Caco-2 (cell line): Measurements from ENCODE around the gene REPS1. TPM values are rescaled to one million over a fixed set of nuclear protein-coding genes. Genes with fewer than 3 reads are reported as not detected.
"Not testable (repeated sequence)": the region's sequence is repeated elsewhere in the genome, so short reads cannot be mapped to it uniquely, and the experiment has no call there.

ENCODE experiments used
- BruUV-seq: library from RNA; stranded (reverse); fragments of 400-500 nt; replicated peaks from 2 replicates; lab custom pipeline; 2021; lab: Mats Ljungman, UMichigan
- CTCF ChIA-PET: fragments of 300-600 bp; sonication (Branson Sonifier 250); formaldehyde crosslinking; loops from one replicate; lab custom pipeline; 2022; ENCODE audit warnings: antibody characterized with exemption; lab: Charles Lee
- POLR2A ChIA-PET: fragments of 300-600 bp; sonication (Branson Sonifier 250); formaldehyde crosslinking; loops from one replicate; lab custom pipeline; 2022; ENCODE audit warnings: antibody characterized with exemption; lab: Charles Lee
- DNase-seq, 2 experiments: peaks; one replicate each; pipeline versions ENCODE4 v3.0.0 to v3.0.0-alpha.2; 2020 to 2022
- H3K27me3 ChIP-seq: replicated peaks from 2 replicates; pipeline ENCODE4 v1.6.0; 2011; ENCODE audit warnings: low read length; ENCODE audit not compliant: control insufficient read depth, insufficient read depth
- H3K36me3 ChIP-seq: 2 replicates; pipeline ENCODE4 v1.5.1; 2011; ENCODE audit warnings: low read length; ENCODE audit not compliant: control insufficient read depth, insufficient read depth
- H3K4me1 ChIP-seq: fragments of 250-450 bp; sonication (Bioruptor Pico); 2 replicates; pipeline ENCODE4 v1.5.1; 2020; ENCODE audit warnings: mild to moderate bottlenecking
- H3K4me3 ChIP-seq: 2 replicates; pipeline ENCODE4 v1.5.1; 2011; ENCODE audit warnings: low read depth, mild to moderate bottlenecking, control low read depth, low read length
- H3K9me3 ChIP-seq: fragments of 250-450 bp; sonication (Bioruptor Pico); 2 replicates; pipeline ENCODE4 v1.5.1; 2020; ENCODE audit warnings: mild to moderate bottlenecking, moderate library complexity
- H3K27ac Mint-ChIP-seq: one replicate; pipeline ENCODE4 v1.8.0; 2022; ENCODE audit warnings: mixed read lengths; ENCODE audit not compliant: unreplicated experiment
- H3K27me3 Mint-ChIP-seq: one replicate; pipeline ENCODE4 v1.8.0; 2022; ENCODE audit warnings: mixed read lengths; ENCODE audit not compliant: insufficient read depth, unreplicated experiment
- H3K36me3 Mint-ChIP-seq: one replicate; pipeline ENCODE4 v1.8.0; 2022; ENCODE audit warnings: mild to moderate bottlenecking, mixed read lengths; ENCODE audit not compliant: insufficient read depth, unreplicated experiment
- H3K4me1 Mint-ChIP-seq: one replicate; pipeline ENCODE4 v1.8.0; 2022; ENCODE audit warnings: low read depth, mixed read lengths; ENCODE audit not compliant: unreplicated experiment
- H3K4me3 Mint-ChIP-seq: one replicate; pipeline ENCODE4 v1.8.0; 2022; ENCODE audit warnings: mild to moderate bottlenecking, moderate library complexity, mixed read lengths; ENCODE audit not compliant: unreplicated experiment
- H3K9me3 Mint-ChIP-seq: one replicate; pipeline ENCODE4 v1.8.0; 2022; ENCODE audit warnings: mixed read lengths; ENCODE audit not compliant: unreplicated experiment
- intact Hi-C: fragments of 100-400 bp; cut with micrococcal nuclease; formaldehyde crosslinking; loops from one replicate; pipeline ENCODE4 v1.10.0; 2022; ENCODE audit not compliant: unreplicated experiment
- total RNA-seq: library from RNA; stranded (reverse); gene quantifications from 2 replicates; pipeline ENCODE4 v1.2.3, GENCODE V29; 2022
- TF ChIP-seq, protein P1 (sequence below), 2 experiments: fragments of 200-600 bp in 1 of 2; IDR thresholded peaks; 1 replicate in 1 of 2; 2 replicates in 1 of 2; pipeline versions ENCODE4 v1.5.1 to v1.8.0; 2011 to 2022; ENCODE audit warnings: antibody characterized with exemption in 1 of 2, control low read depth in 1 of 2, inconsistent platforms in 1 of 2, low read depth in 1 of 2, low read length in 1 of 2, mild to moderate bottlenecking in 1 of 2, moderate library complexity in 1 of 2; ENCODE audit not compliant: insufficient read depth in 1 of 2, severe bottlenecking in 1 of 2, unreplicated experiment in 1 of 2

The REPS1 gene
- total RNA-seq, 1 experiment from 2014 or later = 74.1 TPM

DNA sequence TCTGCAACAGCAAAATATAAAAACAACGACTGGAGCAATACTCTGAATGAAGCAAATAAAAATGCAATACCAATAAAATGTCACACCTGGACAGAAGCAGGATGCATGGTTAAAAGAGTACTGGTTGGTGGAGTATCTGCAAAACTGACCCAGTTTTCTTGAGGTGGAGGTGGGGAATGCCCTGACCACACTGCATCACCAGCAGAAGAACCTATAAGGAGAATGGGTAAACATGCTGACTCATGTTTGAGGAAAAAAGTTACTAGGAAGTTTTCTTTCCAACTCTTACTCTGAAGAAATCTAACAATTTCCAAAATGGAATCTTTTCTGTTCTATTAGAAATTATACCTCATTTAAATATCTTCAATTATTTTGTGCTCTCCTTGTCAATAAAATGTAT is 43.6 kb downstream of the REPS1 start:
- no peaks in the 10 kb centered on the region for H3K36me3 ChIP-seq
- no peak overlapping the region for H3K27ac Mint-ChIP-seq
- DNase-seq = no peak
- ChIA-PET POLR2A (no interaction called here), CTCF (no interaction called here)
- H3K36me3 Mint-ChIP-seq = peaks cover 49% of the 10 kb centered on the region
- intact Hi-C loops = loop anchor here (2.0 kb wide), 1 partner anchor 128 kb away; no protein-coding TSS in a partner anchor
- BruUV-seq = no TSS peak
- peaks cover 22% of the 10 kb centered on the region for H3K4me1 Mint-ChIP-seq
- H3K9me3 ChIP-seq = no peaks in the 10 kb centered on the region
- TF ChIP-seq, protein P1, sequence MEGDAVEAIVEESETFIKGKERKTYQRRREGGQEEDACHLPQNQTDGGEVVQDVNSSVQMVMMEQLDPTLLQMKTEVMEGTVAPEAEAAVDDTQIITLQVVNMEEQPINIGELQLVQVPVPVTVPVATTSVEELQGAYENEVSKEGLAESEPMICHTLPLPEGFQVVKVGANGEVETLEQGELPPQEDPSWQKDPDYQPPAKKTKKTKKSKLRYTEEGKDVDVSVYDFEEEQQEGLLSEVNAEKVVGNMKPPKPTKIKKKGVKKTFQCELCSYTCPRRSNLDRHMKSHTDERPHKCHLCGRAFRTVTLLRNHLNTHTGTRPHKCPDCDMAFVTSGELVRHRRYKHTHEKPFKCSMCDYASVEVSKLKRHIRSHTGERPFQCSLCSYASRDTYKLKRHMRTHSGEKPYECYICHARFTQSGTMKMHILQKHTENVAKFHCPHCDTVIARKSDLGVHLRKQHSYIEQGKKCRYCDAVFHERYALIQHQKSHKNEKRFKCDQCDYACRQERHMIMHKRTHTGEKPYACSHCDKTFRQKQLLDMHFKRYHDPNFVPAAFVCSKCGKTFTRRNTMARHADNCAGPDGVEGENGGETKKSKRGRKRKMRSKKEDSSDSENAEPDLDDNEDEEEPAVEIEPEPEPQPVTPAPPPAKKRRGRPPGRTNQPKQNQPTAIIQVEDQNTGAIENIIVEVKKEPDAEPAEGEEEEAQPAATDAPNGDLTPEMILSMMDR (IDR thresholded peaks at IDR 0.05; ENCODE audit: insufficient read depth in 1 of 2, low read depth in 1 of 2, low read length in 1 of 2, severe bottlenecking in 1 of 2, unreplicated experiment in 1 of 2) = no peak
- no peaks in the 10 kb centered on the region for H3K9me3 Mint-ChIP-seq
- H3K4me3 Mint-ChIP-seq = no peak overlapping the region
- H3K4me1 ChIP-seq = peaks cover 14% of the 10 kb centered on the region
- no peak overlapping the region for H3K4me3 ChIP-seq
- H3K27me3 ChIP-seq = no peaks in the 10 kb centered on the region
- H3K27me3 Mint-ChIP-seq = no peaks in the 10 kb centered on the region

DNA sequence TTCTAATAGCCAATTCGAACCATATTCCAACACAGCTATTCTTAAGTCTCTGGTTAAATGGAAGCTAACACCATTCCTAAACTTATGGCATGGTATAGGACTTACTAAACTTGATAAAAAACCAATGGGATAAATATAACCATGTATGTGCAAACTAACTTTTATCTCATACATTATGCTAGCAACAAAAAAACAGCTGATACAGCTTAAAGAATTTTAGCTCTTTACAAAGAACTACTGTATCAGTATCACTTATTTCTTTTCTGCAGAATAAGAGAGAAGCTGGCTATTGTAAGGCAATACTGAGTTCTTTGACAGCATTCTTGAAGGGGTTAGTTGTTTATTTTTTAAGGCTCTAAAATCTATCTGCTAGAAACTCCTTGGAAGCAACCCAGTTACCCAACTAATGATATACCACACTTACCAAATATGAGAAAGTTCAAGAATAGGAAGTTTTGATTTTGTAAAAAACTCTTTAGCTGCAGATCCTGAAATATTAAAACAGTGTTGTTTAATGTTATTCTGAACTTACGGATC is 44.9 kb downstream of the REPS1 start:
- intact Hi-C loops = no loop called here
- peaks cover 1% of the 10 kb centered on the region; the same call in 1 of the 2 replicates for H3K4me1 ChIP-seq
- TF ChIP-seq, protein P1 (IDR thresholded peaks at IDR 0.05; ENCODE audit: insufficient read depth in 1 of 2, low read depth in 1 of 2, low read length in 1 of 2, severe bottlenecking in 1 of 2, unreplicated experiment in 1 of 2) = no peak
- BruUV-seq = no TSS peak
- Mint-ChIP-seq H3K9me3 (no peaks in the 10 kb centered on the region), H3K27ac (no peak overlapping the region), H3K36me3 (peaks cover 46% of the 10 kb centered on the region), H3K4me1 (peaks cover 12% of the 10 kb centered on the region), H3K27me3 (no peaks in the 10 kb centered on the region), H3K4me3 (no peak overlapping the region)
- no peaks in the 10 kb centered on the region; the same call in 1 of the 2 replicates for H3K9me3 ChIP-seq
- ChIA-PET POLR2A (no interaction called here), CTCF (no interaction called here)
- H3K27me3 ChIP-seq = no peaks in the 10 kb centered on the region
- H3K4me3 ChIP-seq = no peak overlapping the region
- H3K36me3 ChIP-seq = no peaks in the 10 kb centered on the region
- no peak for DNase-seq

DNA sequence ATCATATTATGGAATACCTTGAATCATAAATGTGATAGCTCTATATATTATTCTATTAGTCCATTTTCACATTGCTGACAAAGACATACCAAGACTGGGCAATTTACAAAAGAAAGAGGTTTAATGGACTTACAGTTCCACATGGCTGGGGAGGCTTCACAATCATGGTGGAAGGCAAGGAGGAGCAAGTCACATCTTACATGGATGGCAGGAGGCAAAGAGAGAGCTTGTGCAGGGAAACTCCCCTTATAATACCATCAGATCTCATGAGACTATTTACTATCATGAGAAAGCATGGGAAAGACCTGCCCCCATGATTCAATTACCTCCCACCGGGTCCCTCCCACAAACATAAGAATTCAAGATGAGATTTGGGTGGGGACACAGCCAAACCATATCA is 51.2 kb downstream of the REPS1 start:
- Mint-ChIP-seq H3K9me3 (peaks cover 16% of the 10 kb centered on the region), H3K36me3 (peaks cover 45% of the 10 kb centered on the region)
- H3K27me3 Mint-ChIP-seq, H3K27me3 ChIP-seq, H3K4me1 Mint-ChIP-seq, DNase-seq, H3K36me3 ChIP-seq, CTCF ChIA-PET, H3K4me1 ChIP-seq, H3K4me3 ChIP-seq, intact Hi-C loops, BruUV-seq, H3K27ac Mint-ChIP-seq, H3K9me3 ChIP-seq, H3K4me3 Mint-ChIP-seq: not testable (repeated sequence)
- POLR2A ChIA-PET = interaction anchor here (0.6 kb wide), 1 partner anchor 1080 kb away, joined by 3 read pairs; no protein-coding TSS in a partner anchor
